K562 (cell line): ENCODE data around the gene KIAA1614. TPM values are rescaled to one million over a fixed set of nuclear protein-coding genes. Genes with fewer than 3 reads are reported as not detected.

Experiments
- CLOCK ChIP-seq: fragments of 250-450 bp; sonication (Bioruptor Pico); IDR thresholded peaks from 2 replicates; pipeline ENCODE4 v1.4.0; 2020; ENCODE audit warnings: mild to moderate bottlenecking, moderate library complexity, borderline replicate concordance
- SFPQ ChIP-seq: fragments of 200-400 bp; formaldehyde crosslinking; IDR thresholded peaks from 2 replicates; pipeline ENCODE4 v1.6.1; 2017; ENCODE audit warnings: mild to moderate bottlenecking, low read depth, low read length, moderate library complexity
- ZNF592 ChIP-seq: fragments of 450-650 bp; IDR thresholded peaks from 2 replicates; pipeline ENCODE4 v1.6.1; 2017; ENCODE audit warnings: antibody characterized with exemption, mild to moderate bottlenecking
- polyA plus RNA-seq, 8 experiments: library from polyadenylated mRNA; depleted of rRNA in 4 of 8; stranded (reverse) in 5 of 8; unstranded in 3 of 8; fragments of >200 nt; fragmentation: Nextera tagmentation in 2 of 8; fragmentation: Illumina TruSeq in 1 of 8; extraction: Ambion mirVana in 2 of 8; extraction: Trizol in 1 of 8; gene quantifications; 2 replicates each; pipeline versions ENCODE4 v1.2.1 to v1.2.3, GENCODE V29; 2011 to 2014; ENCODE audit warnings: inconsistent platforms in 1 of 8, missing spikeins in 1 of 8
- total RNA-seq, 7 experiments: library from RNA; depleted of rRNA in 6 of 7; stranded (reverse); fragments of >200 nt in 6 of 7; fragmentation: Illumina TruSeq in 2 of 7; extraction: Trizol in 2 of 7; gene quantifications; 2 replicates each; pipeline versions ENCODE4 v1.2.1 to v1.2.3, GENCODE V29; 2011 to 2021; ENCODE audit warnings: low replicate concordance in 1 of 7

The KIAA1614 gene
- total and polyA plus RNA-seq, 9 of the 15 experiments (the other 6 are each of a cell fraction or from before 2014, with no cell fraction given) = 0.01 to 1.1 (median 0.15) TPM; not detected in 1

GRCh38 chr1:180911640-180912191, 981 bp upstream of the KIAA1614 start (continued):
- TF ChIP-seq ZNF592 = 0 out of 2 replicates have a peak, but pooled peaks have one; percentile 32
- TF ChIP-seq SFPQ = no peak
- no peak for TF ChIP-seq CLOCK
- TF ChIP-seq, all 486 proteins: peak for 2
